ENCODE data around the gene DACT3. TPM values are rescaled to one million over a fixed set of nuclear protein-coding genes. Genes with fewer than 3 reads are reported as not detected.

Gene DACT3
- total and polyA plus RNA-seq, 12 donors = 3.9 to 29.3 (median 12.2) TPM

- 96 to 99% methylated on average over 10 of the region's 10 CpGs for WGBS, 2 donors
- H3K36me3 ChIP-seq = peaks cover 0 to 98% (median 80%) of the 10 kb centered on the region in 9 donors
Measured at GRCh38 chr19:46696052-46696451, 35.1 kb upstream of the DACT3 start.

GRCh38 chr19:46693760-46694159 is 32.8 kb upstream of the DACT3 start:
- Histone ChIP-seq H3K27me3 (no peaks in the 10 kb centered on the region), H3K4me3 (no peak overlapping the region), H3K27ac (no peak overlapping the region), H3K9me3 (no peaks in the 10 kb centered on the region), H3K4me1 (peaks cover 0 to 13% (median 3%) of the 10 kb centered on the region in 9 donors), H3K36me3 (peaks cover 0 to 98% (median 82%) of the 10 kb centered on the region in 9 donors)
- ATAC-seq = no peak
- TF ChIP-seq CTCF (IDR thresholded peaks at IDR 0.05) = no peak
- no peak for DNase-seq
- intact Hi-C loops (cut with DNase I) = no loop called here
- WGBS, 2 donors = 93 to 95% methylated on average over 22 of the region's 22 CpGs

More at GRCh38 chr19:46696052-46696451, 35.1 kb upstream of the DACT3 start:
- DNase-seq (no peak), ATAC-seq (no peak)
- Histone ChIP-seq H3K4me1 (peaks cover 0 to 13% (median 3%) of the 10 kb centered on the region in 9 donors), H3K27ac (no peak overlapping the region), H3K9me3 (no peaks in the 10 kb centered on the region), H3K27me3 (no peaks in the 10 kb centered on the region), H3K4me3 (no peak overlapping the region)
- intact Hi-C loops (cut with DNase I) = no loop called here
- no peak for TF ChIP-seq CTCF (IDR thresholded peaks at IDR 0.05)

- no peaks in the 10 kb centered on the region for H3K27me3 ChIP-seq
- TF ChIP-seq CTCF (IDR thresholded peaks at IDR 0.05) = no peak
- 94 to 96% methylated on average over 4 of the region's 4 CpGs for WGBS, 2 donors
- no peaks in the 10 kb centered on the region for H3K9me3 ChIP-seq
- no peak overlapping the region for H3K27ac ChIP-seq
- DNase-seq (no peak), ATAC-seq (no peak)
- intact Hi-C loops (cut with DNase I) = no loop called here
- H3K4me1 ChIP-seq = peaks cover 0 to 11% (median 3%) of the 10 kb centered on the region in 9 donors
- H3K4me3 ChIP-seq = no peak overlapping the region
- peaks cover 0 to 98% (median 84%) of the 10 kb centered on the region in 9 donors for H3K36me3 ChIP-seq
Measured at GRCh38 chr19:46692918-46693722, 32.1 kb upstream of the DACT3 start.

GRCh38 chr19:46691948-46692347 is 31.0 kb upstream of the DACT3 start:
- no peak overlapping the region for H3K4me3 ChIP-seq
- H3K27ac ChIP-seq = no peak overlapping the region
- ATAC-seq (no peak), DNase-seq (no peak)
- WGBS, 2 donors = 98 to 100% methylated on average over 2 of the region's 2 CpGs
- no peaks in the 10 kb centered on the region for H3K9me3 ChIP-seq
- H3K36me3 ChIP-seq = peaks cover 0 to 100% (median 85%) of the 10 kb centered on the region in 9 donors
- peaks cover 0 to 3% (median 0%) of the 10 kb centered on the region in 9 donors for H3K4me1 ChIP-seq
- no peak for TF ChIP-seq CTCF (IDR thresholded peaks at IDR 0.05)
- no peaks in the 10 kb centered on the region for H3K27me3 ChIP-seq
- intact Hi-C loops (cut with DNase I) = no loop called here

Measured in heart right ventricle (tissue), 16 donors.